HG02678 (cell line): ENCODE measurements around the gene DCAF11.

Experiments
- ATAC-seq: cut with Tn5 transposase; IDR thresholded peaks from one replicate; pipeline ENCODE4 v1.9.1; 2021; ENCODE audit warnings: mild to moderate bottlenecking, moderate library complexity; ENCODE audit not compliant: unreplicated experiment

The DCAF11 gene

DNA sequence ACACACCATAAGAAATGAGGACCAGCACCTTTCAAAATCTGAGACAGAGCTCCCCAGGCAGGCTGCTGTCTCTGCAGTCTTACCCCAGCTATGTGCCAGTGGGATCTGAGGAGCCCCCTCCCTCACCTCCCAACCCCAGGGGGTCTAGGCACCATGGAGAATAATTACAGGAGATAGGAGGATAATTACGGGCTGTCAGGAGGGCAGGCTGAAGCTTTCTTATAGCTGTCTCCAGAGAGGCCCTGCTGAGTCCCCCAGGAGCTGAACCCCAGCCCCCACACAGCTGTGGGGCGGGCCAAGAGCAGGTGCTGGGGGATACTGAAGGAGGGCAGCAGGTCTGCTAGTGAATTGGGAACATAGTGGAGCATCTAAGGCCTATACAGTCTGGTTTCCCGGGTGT is 36.4 kb upstream of the DCAF11 start:
- ATAC-seq = no peak

DNA sequence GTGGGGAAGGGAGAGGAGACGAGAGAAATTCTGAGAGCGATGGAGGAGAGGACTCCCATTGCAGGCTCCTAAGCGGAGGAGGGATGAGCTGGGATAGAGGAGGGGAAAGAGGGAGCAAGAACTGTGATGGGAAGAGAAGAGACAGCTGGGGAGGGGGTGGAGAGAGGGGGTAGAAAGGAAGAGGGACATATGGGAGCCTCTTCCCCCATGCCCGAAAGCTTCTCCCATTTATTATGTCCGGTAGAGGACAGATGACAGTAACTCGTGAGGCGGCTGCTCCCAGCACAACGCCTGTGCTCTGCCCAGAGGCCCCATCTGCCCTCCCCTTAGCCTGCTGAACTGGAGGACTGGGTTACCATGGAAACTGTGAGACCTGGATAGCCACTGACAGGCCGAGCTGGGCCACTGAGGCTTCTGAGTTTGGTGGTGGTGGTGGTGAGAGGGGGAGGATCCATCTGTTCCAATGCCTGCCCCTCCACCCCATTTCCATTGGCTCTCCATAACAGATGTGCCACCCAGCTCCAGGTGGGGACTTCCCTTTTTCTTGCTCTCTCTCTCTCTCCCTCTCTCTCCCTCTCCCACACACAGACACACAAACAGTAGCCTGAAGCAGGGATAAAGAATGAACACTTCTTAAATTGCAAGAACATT is 35.0 kb upstream of the DCAF11 start:
- no peak for ATAC-seq

DNA sequence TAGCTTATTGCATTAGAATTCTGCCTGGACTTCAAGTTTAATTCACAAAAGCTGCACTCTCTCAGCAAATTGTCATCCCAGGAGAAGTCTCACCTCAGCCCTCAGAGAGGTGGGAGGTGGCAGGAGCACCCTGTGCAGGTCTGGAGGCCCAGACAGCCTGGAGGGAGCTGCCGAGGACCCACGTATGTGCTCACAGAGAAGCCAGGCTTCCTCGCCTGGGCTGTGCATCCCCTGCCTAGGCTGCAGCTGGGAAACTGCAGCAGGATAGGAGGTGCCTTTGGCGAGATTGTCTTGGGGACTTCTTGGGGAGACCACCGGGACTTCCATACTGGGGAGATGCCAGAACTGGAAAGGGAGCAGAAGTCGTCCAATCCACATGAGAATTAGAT is 34.4 kb upstream of the DCAF11 start:
- no peak for ATAC-seq

DNA sequence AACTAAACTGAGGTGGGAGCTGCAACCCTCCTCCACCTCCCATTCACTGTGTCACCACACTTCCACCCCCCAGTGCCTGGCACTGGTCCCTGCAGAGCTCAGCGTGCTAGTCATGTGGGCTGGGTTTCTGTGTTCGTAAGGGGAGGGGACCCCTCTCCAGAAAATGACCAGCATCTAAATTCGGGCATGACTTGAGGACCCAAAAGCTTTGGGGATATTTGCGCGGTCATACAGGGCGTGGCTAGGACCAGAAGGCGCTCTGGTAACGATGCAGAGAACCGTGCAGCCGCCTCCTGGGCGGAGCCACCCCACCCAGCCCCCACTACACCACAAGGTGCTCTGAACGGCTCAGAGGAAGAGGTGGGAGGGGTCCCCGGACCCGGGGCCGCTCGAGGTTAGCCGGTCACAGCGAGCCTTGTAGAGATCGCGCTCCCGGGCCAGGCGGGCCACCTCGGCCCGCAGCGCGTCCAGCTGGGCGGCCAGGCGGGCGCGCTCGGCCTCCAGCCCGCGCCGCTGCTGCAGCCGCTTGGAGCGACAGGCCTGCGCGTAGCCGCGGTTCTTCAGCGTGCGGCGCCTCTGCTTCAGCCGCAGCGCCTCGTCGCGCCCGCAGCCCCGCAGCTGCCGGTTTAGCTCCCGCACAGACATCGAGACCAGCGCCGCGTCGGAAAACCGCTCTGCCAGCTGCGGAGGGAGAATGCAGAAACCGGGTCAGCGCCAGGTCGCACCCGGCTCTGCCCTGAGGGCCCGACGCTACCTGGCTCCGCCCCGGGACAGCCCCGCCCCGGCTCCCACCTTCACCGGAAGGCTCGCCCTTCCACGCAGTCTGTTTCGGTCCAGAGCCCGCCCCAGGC is 33.5 kb upstream of the DCAF11 start:
- ATAC-seq = peak; percentile 86

DNA sequence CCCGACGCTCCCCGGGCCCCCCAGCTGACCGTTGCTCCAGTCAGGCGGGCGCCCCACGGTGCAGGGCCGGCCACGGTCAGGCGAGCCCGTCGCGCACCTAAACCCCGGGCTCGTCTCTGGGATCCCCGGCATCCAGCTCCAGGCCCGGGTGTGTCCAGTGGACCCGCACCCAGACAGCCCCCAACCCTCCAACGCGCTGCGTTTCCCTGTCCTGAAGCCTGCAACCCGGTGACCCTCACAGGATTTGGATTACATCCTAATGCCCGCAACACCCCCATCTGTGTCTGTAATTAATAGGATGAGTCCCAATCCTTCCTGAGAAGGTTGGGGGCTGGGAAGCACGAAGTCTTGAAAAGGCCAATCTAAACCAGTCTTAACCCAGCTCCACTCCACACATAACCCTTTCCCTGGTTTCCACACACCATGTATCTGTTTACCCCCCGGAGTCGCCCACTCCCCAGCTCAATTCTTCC is 32.8 kb upstream of the DCAF11 start:
- ATAC-seq = no peak

DNA sequence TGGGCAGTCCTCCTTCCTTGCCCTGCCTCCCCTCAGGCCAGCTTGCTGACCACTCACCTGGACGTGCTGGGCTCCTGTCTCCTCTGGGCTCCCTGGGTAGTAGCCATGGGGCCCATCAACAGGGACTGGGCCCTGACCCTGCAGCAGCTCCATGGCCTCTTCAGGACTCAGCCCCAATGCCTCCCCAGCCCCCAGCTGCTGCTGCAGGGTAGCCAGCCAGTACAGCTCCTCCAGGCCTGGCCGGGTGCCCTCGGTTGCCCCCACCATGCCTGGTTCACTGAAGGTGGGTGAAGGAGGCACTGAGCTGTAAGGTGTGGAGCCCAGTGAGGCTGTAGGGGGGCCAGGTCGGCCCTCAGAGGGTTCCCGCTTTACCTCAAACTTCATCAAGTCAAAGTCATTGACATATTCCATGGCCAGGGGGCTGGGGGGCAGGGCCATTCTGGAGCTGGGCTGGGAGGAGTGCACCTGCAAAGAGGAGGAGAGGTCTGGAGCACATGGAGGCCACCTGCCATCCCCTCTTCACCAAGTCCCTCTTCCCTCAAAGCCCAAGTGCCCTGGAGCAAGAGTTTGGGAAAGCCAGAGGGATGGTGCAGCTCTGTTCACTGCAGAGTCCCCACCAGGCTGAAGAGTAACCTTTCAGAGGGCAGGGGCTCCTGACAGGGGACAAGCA is 32.0 kb upstream of the DCAF11 start:
- ATAC-seq = no peak

DNA sequence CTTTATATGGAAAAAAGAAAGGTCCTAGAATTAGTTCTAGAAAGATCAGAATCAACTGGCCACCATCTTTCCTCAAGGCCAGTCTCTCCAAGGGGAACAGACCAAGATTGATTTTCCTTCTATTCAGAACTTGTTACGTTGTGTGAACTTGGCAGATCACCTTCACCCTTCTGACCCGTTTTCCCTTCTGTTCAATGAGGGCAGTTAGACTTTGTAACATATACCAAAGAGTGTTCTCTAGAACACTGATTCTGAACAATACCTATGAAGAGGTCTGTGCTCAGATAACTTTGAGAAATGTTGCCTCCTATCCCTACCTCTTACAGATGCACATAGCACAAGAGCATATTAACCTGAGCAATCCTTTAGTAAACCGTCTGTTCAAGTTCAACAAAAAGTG is 31.1 kb upstream of the DCAF11 start:
- ATAC-seq = no peak

DNA sequence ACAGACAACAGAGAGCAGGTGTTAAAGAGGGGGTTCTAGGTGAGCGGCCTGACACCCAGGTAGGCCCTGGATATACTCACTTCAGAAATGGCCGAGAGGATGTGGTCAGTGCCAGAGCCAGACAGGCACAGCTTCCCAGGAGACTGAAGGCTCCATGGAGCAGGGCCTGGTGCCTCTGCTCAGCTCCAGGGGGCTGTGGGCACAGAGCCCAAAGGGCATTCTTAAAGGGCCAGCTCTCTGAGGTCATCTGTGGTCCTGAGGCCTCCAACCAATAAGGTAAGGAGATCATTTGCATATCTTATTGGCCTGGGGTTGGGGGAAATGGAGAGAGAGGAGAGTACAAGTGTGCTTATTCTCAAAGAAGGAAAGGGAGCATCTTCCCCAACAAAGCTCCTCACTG is 30.1 kb upstream of the DCAF11 start:
- ATAC-seq = no peak

DNA sequence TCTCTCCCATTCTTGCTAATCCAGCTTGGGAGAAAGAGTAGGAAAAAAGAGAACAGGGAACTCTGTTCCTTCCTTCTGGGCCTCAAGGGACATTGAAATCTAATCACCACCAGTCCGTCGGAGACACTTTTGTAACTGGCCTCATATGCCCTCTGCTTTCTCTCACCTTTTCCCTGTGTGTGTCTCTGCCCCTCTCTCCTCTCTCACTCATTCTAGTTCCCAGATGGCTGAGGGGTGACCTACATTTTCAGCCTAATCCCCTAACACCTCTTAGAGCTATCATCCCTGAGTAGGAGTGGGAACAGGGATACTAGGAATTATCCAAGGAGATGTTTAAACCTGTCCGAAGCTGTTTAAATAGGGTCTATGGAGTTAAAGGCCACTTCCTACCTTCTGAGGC is 29.4 kb upstream of the DCAF11 start:
- ATAC-seq = no peak

DNA sequence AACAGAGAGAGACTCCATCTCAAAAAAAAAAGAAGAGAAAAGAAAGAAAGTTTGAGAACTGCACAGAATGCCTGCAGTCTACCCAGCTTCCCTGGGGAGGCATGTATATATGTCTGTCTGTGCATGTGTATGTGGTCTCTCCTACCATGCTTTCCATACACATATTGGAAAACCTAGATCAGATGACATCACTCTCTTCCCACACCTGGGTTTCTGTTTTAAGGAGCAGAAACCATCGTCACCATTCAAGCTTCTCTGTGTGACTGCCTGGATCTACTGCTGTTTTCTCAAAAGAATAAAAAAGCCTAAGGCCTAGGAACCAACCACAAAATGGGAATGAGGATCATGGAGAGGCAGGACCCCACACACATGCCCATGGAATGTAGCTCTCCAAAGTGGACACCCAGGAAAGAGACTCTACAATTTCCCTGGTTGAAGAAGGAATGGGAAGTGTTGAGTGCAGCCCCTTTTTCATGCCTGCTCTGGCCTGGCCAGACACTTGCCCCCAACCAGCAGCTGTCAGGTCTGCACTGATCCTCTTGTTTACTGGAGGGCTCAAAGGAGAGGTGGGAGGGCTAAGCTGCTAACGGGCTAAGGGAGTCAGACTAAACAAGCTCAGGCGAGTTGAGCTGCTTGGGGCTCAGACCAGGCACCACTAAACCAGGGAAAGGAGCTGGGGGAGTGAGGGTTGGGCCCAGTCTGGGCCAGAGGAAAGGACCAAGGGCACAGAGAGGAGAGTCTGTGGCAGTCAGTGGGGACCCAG is 28.2 kb upstream of the DCAF11 start:
- ATAC-seq = no peak

DNA sequence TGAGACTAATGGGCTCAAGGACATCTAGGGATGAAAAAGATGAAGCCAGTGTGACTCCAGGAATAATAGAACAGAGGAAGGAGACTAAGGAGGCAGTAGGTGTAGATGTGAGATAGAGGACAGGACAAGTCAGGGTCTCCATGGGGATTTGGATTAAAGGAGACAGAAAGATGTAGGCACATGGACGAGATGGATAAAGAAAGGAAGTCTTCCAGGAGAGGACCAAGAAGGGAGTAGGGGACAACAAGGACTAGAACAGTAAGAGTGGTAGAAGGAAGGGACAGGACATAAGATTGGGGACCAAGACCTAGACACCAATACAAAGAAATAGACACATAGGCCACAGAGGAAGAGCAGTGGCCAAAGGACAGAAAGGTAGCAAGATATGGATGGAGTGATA is 27.6 kb upstream of the DCAF11 start:
- ATAC-seq = no peak

DNA sequence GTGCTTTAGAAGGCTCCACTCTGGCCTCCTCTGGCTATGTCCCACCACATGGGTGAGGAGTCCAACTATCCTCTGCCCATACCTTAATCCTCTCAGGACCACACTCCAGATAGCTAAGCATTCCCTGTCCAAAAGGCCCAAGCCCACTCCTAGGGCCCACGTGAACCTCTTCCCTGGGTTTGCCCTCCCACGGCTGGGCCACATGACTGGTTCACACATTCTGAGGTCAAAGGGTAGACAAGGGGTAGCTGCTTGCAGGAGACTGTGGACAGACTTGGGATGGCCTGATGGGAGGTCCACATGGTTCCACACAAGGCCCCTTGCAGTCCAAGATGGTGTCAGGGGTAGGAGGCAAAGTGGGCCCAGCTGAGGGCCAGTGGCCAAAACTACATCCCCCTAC is 26.5 kb upstream of the DCAF11 start:
- no peak for ATAC-seq

DNA sequence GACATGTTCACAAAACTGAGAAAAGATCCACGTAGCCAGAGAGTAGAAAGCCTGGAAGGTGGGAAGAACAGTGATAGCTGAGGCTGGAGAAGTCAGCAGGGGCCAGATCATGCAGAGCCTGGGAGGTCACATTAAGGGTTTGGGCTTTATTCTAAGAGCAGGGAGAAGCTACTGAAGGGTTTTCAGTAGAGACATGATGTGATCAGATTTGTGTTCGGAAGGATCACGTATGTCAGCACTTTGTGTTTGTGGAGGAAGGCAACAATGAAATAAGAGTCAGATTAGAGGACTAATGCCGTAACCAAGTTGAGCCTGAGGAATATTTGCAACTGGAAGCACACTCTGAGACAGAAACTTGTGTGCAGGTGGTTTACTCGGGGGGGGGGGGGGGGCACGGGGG is 24.7 kb upstream of the DCAF11 start:
- ATAC-seq = no peak

DNA sequence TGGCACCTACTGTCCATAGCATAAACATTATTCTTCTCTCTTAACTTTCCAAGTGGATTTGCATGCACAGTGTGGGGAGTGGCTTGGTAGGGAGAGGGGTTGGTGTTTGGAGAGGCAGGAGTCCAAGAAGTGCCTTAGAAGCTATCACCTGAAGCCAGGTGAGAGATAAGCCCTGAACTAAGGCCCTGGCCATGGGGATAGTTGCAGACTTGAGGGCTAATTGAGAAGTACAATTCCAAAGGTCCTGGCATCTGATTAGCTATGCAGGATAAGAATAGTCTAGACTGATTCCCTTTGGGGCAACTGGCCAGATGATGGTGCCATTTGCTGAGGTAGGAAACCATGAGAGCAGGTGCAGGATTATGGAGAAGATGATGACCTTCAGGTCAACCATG is 22.5 kb upstream of the DCAF11 start:
- ATAC-seq = no peak

DNA sequence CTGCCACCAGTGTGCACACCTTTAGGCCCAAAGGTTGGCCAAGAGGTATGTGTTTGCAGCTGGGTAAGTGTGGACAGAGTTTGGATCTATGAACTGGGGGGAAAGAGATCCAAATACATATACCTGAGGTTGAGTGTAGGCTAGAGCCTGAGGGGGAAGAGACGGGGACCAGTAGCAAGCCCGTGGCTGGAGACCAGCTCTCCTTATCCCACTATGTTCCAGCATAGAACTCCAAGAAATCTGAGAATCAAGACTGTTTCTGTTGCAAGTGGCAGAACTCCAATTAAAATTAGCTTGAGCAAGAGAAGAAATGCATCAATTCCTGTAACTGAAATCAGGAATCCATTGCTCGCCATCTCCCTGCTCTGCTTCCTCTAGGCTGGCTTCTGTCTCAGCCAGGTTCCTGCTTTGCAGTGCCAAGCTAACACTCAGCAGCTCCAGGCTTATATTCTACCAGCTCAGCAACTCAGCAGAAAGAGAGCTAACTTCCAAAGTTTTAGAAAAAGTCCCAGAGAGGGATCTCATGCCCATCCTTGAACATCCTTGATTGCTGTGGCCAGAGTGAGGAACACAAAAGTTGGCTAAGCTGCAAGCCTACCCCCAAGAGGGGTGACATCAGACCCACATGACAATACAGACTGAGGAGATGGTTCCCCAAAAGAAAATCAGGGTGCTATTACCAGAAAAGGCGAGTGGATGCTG is 21.9 kb upstream of the DCAF11 start:
- no peak for ATAC-seq

DNA sequence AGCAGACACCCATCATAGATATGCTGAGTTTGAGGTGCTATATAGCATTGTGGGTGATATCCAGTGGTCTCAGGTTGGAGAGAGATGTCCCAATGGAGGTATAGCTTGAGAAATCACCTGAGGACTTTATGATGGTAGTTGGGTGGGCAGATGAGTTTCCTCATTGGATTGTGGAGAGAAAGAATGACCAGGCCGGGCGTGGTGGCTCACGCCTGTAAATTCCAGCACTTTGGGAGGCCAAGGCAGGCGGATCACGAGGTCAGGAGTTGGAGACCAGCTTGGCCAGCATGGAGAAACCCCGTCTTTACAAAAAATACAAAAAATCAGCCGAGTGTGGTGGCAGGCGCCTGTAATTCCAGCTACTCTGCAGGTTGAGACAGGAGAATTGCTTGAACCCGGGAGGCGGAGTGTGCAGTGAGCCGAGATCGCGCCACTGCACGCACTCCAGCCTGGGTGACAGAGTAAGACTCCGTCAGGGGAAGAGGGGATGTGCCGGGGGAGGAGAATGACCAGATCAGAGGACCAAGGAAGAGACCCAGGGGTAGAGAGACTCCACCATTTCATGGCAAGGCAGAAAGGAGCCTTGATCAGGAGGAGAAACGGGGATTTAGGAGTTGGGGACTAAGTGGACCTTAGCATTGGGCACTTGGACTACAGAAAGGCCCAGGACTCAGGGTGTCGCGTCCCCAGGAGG is 21.2 kb upstream of the DCAF11 start:
- ATAC-seq = no peak

DNA sequence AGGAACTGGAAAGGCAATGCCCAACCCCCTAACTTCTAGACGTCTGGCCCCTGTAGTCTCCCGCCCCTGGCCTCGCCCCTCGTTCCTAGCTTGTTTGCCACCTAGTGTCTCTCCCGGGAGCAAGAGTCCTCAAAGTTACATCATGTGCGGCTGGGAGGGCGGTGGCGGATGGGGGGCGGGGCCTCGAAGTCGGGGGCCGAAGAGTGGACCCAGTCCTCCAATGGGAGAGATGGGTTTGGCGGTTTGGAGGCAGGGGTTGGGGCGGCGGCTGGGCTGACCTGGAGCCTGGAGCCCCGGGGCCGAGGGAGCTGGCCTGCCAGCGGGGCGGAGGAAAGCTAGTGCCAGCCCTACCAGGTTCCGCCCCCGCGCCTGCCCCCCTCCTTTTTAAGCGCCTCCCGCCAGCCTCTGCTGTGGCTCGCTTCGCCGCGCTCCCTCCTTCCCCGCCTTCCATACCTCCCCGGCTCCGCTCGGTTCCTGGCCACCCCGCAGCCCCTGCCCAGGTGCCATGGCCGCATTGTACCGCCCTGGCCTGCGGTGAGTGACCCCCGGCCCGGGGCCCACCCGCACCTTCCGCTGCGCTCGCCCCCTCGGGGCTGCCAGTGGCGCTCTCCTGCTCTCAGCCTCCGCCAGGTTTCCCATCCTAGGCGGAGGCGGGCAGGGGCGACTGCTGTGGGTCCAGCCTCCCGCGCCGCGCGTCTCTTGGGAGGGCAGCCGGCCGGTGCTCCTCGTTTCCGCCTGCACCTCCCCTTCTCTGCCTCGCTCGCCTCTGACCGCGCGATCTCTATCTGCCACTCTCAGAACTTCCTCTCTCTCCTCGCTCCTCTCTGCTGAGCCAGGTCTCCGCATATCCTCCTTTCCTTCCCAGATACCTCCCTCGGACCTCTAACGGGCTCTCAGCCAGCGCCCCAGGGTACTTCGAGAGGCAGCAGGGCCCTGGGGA is 20.4 kb upstream of the DCAF11 start, which contains the start of gene PCK2:
Gene PCK2, plus strand, starts transcription at position 411 of the 940 bp plus-strand sequence. Its CDS starts 95 bp downstream, at position 506.
- ATAC-seq = peak; percentile 49

DNA sequence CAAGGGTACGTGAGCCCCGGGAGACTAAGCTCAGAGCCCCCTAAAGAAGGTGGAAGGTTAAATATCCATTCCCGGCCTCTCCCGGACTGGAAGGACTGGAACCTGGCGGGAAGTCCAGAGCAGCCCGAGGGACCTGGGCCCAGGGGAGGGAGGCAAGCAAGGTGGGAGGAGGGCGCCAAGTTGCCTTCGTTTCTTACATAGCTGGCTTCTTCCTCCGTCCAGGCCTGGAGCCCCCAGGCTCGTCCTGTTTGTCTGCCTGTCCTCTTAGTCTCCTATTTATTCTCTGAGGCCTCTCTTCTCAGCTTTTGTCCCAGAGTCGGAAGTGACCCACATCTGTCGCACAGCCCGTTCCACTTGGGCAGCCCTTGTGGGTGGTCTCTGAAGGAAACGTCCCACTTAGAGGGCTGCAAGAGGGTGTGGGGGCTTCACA is 19.7 kb upstream of the DCAF11 start:
- no peak for ATAC-seq
